Measurements from ENCODE around the gene GCGR.

The GCGR gene

DNA sequence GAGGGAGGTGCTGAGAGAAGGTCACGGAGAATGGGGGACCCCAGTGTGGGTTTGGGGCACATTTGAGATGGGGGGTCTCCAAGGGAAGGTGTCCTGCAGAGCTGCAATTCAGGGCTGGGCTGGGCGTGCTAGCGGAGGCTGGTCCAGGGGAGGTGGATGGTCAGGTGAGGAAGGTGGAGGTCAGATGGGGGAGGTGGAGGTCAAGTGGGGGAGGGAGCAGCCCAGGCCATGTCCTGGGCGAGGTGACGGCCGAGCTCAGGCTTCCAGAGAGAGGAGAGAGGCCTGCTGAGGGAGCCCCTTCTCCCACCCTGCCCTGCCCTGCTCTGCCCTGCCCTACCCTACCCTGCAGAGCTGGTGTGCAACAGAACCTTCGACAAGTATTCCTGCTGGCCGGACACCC is 6.5 kb downstream of the GCGR start:
- Histone ChIP-seq H3K9ac (ENCODE audit: low read length) (no peak overlapping the region), H2BK15ac (ENCODE audit: low read depth, poor library complexity, severe bottlenecking) (no peak overlapping the region), H3K36me3 (ENCODE audit: control insufficient read depth in 1 of 2, insufficient read depth in 2 of 2, low read depth in 1 of 2, low read length in 2 of 2) (no peaks in the 10 kb centered on the region), H3K79me1 (replicated peaks; ENCODE audit: low read length, poor library complexity, severe bottlenecking) (no peaks in the 10 kb centered on the region), H3K4me2 (ENCODE audit: low read length, poor library complexity, severe bottlenecking) (no peak overlapping the region), H3K27me3 (ENCODE audit: control insufficient read depth in 1 of 2, insufficient read depth in 1 of 2, low read length in 2 of 2) (peaks cover 37 to 83% of the 10 kb centered on the region in 2 experiments), H4K91ac (ENCODE audit: low read length) (no peak overlapping the region), H4K8ac (ENCODE audit: low read length) (no peak overlapping the region), H2AK5ac (ENCODE audit: low read length, severe bottlenecking) (no peak overlapping the region), H3K23ac (ENCODE audit: low read length in 2 of 2) (no peak overlapping the region), H3K4me3 (ENCODE audit: insufficient read depth in 1 of 2, low read depth in 1 of 2, low read length in 2 of 2) (no peak overlapping the region), H3K14ac (ENCODE audit: low read length in 2 of 2) (no peak overlapping the region), H3K27ac (ENCODE audit: low read length, poor library complexity, severe bottlenecking) (no peak overlapping the region), H3K4ac (ENCODE audit: low read depth in 1 of 2, low read length in 2 of 2) (no peak overlapping the region), H3K4me1 (ENCODE audit: control insufficient read depth, insufficient read depth, low read depth, low read length) (peaks cover 9% of the 10 kb centered on the region), H2BK5ac (ENCODE audit: low read depth, low read length, poor library complexity, severe bottlenecking) (no peak overlapping the region), H3K18ac (ENCODE audit: low read depth in 1 of 2, low read length in 2 of 2) (no peak overlapping the region), H2BK120ac (ENCODE audit: low read depth, low read length) (no peak overlapping the region), H3K9me3 (ENCODE audit: control insufficient read depth, low read length) (no peaks in the 10 kb centered on the region), H2BK12ac (ENCODE audit: low read length in 2 of 2) (no peak overlapping the region), H2AFZ (ENCODE audit: low read depth, low read length) (no peak overlapping the region)
- DNase-seq = no peak
- 84% methylated on average over 3 of the region's 8 CpGs for WGBS

DNA sequence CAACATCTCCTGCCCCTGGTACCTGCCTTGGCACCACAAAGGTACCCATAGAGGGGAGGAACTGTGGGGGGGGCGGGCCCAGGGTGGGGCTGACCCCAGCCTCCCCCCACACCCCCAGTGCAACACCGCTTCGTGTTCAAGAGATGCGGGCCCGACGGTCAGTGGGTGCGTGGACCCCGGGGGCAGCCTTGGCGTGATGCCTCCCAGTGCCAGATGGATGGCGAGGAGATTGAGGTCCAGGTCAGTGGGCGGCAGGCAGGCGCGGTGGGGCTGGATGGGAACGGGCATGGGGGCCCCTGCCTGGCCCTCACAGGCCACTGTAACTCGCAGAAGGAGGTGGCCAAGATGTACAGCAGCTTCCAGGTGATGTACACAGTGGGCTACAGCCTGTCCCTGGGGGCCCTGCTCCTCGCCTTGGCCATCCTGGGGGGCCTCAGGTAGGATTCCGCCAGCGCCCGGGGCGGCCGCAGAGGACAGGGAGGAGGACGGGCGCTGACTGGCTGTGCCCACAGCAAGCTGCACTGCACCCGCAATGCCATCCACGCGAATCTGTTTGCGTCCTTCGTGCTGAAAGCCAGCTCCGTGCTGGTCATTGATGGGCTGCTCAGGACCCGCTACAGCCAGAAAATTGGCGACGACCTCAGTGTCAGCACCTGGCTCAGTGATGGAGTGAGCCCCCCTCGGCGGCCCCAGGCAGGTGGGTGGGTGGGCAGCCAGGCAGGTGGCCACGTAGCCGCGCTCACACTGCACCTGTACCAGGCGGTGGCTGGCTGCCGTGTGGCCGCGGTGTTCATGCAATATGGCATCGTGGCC is 7.1 kb downstream of the GCGR start:
- Histone ChIP-seq H3K9me3 (ENCODE audit: control insufficient read depth, low read length) (no peaks in the 10 kb centered on the region), H3K79me1 (replicated peaks; ENCODE audit: low read length, poor library complexity, severe bottlenecking) (no peaks in the 10 kb centered on the region), H2AK5ac (ENCODE audit: low read length, severe bottlenecking) (no peak overlapping the region), H3K9ac (ENCODE audit: low read length) (no peak overlapping the region), H3K4ac (ENCODE audit: low read depth in 1 of 2, low read length in 2 of 2) (no peak overlapping the region), H2BK5ac (ENCODE audit: low read depth, low read length, poor library complexity, severe bottlenecking) (no peak overlapping the region), H3K18ac (ENCODE audit: low read depth in 1 of 2, low read length in 2 of 2) (no peak overlapping the region), H3K4me3 (ENCODE audit: insufficient read depth in 1 of 2, low read depth in 1 of 2, low read length in 2 of 2) (no peak overlapping the region), H3K27me3 (ENCODE audit: control insufficient read depth in 1 of 2, insufficient read depth in 1 of 2, low read length in 2 of 2) (peaks cover 31 to 81% of the 10 kb centered on the region in 2 experiments), H3K4me2 (ENCODE audit: low read length, poor library complexity, severe bottlenecking) (no peak overlapping the region), H3K27ac (ENCODE audit: low read length, poor library complexity, severe bottlenecking) (no peak overlapping the region), H4K91ac (ENCODE audit: low read length) (no peak overlapping the region), H4K8ac (ENCODE audit: low read length) (no peak overlapping the region), H2AFZ (ENCODE audit: low read depth, low read length) (no peak overlapping the region), H2BK120ac (ENCODE audit: low read depth, low read length) (no peak overlapping the region), H3K23ac (ENCODE audit: low read length in 2 of 2) (no peak overlapping the region), H2BK15ac (ENCODE audit: low read depth, poor library complexity, severe bottlenecking) (no peak overlapping the region), H3K36me3 (ENCODE audit: control insufficient read depth in 1 of 2, insufficient read depth in 2 of 2, low read depth in 1 of 2, low read length in 2 of 2) (no peaks in the 10 kb centered on the region), H3K4me1 (ENCODE audit: control insufficient read depth, insufficient read depth, low read depth, low read length) (peaks cover 10% of the 10 kb centered on the region), H2BK12ac (ENCODE audit: low read length in 2 of 2) (no peak overlapping the region), H3K14ac (ENCODE audit: low read length in 2 of 2) (no peak overlapping the region)
- DNase-seq = no peak
- 89% methylated on average over 41 of the region's 42 CpGs for WGBS

DNA sequence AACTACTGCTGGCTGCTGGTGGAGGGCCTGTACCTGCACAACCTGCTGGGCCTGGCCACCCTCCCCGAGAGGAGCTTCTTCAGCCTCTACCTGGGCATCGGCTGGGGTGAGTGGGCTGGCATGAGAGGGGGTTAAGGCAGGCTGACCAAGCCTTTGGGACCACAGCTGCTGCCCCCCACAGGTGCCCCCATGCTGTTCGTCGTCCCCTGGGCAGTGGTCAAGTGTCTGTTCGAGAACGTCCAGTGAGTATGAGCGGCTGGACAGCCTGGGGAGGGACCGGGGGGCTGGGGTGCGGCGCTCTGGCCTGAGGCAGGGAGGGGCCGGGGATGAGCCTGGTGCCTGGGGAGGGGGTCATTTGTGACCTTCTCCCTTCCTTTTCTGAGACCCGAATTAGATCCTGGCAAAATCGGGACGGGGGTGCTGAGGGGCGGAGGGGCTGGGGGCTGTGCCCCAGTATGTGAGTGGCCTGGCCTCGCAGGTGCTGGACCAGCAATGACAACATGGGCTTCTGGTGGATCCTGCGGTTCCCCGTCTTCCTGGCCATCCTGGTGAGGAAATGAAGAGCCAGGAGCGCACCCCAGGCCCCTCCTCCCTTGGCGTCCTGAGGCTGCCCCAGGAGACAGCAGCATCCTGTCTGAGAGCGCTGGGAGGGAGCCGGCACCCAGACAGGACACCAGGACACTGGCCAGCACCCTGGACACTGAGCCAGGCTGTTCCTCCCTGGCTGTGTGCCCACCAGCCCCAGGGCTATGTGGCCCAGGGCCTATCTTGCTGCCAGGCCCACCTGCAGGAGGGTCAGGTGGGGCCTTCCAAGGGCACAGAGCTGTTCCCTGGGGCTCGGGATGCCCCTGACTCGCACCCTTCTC is 8.0 kb downstream of the GCGR start:
- Histone ChIP-seq H2AFZ (ENCODE audit: low read depth, low read length) (no peak overlapping the region), H2BK5ac (ENCODE audit: low read depth, low read length, poor library complexity, severe bottlenecking) (no peak overlapping the region), H2BK120ac (ENCODE audit: low read depth, low read length) (no peak overlapping the region), H3K18ac (ENCODE audit: low read depth in 1 of 2, low read length in 2 of 2) (no peak overlapping the region), H3K23ac (ENCODE audit: low read length in 2 of 2) (no peak overlapping the region), H3K27ac (ENCODE audit: low read length, poor library complexity, severe bottlenecking) (no peak overlapping the region), H4K8ac (ENCODE audit: low read length) (no peak overlapping the region), H3K36me3 (ENCODE audit: control insufficient read depth in 1 of 2, insufficient read depth in 2 of 2, low read depth in 1 of 2, low read length in 2 of 2) (no peaks in the 10 kb centered on the region), H3K27me3 (ENCODE audit: control insufficient read depth in 1 of 2, insufficient read depth in 1 of 2, low read length in 2 of 2) (peaks cover 23 to 79% of the 10 kb centered on the region in 2 experiments), H3K4me1 (ENCODE audit: control insufficient read depth, insufficient read depth, low read depth, low read length) (peaks cover 10% of the 10 kb centered on the region), H3K4me3 (ENCODE audit: insufficient read depth in 1 of 2, low read depth in 1 of 2, low read length in 2 of 2) (no peak overlapping the region), H3K9me3 (ENCODE audit: control insufficient read depth, low read length) (no peaks in the 10 kb centered on the region), H3K4me2 (ENCODE audit: low read length, poor library complexity, severe bottlenecking) (no peak overlapping the region), H3K14ac (ENCODE audit: low read length in 2 of 2) (no peak overlapping the region), H3K4ac (ENCODE audit: low read depth in 1 of 2, low read length in 2 of 2) (no peak overlapping the region), H2AK5ac (ENCODE audit: low read length, severe bottlenecking) (no peak overlapping the region), H3K9ac (ENCODE audit: low read length) (no peak overlapping the region), H2BK12ac (ENCODE audit: low read length in 2 of 2) (no peak overlapping the region), H4K91ac (ENCODE audit: low read length) (no peak overlapping the region), H2BK15ac (ENCODE audit: low read depth, poor library complexity, severe bottlenecking) (no peak overlapping the region), H3K79me1 (replicated peaks; ENCODE audit: low read length, poor library complexity, severe bottlenecking) (no peaks in the 10 kb centered on the region)
- 85% methylated on average over 21 of the region's 24 CpGs for WGBS
- no peak for DNase-seq

All from mesenchymal stem cell (in vitro differentiated cells and primary cell).